T47D (cell line): ENCODE measurements around the gene PID1.
A peak's percentile ranks its signal among the peaks of the same experiment; 100 is the strongest.

Source experiments
- DNase-seq, 2 experiments: peaks; one replicate each; pipeline versions ENCODE4 v3.0.0 to v3.0.0-alpha.2; 2011 to 2012; ENCODE audit warnings: low read depth in 1 of 2, low spot score in 1 of 2
- JUND ChIP-seq: IDR thresholded peaks from 2 replicates; pipeline ENCODE4 v1.6.1; 2012; ENCODE audit warnings: low read depth
- in situ Hi-C: cut with HindIII; loops from 2 replicates; pipeline ENCODE4 v1.10.0; 2016; ENCODE audit warnings: low sequenced_read_pairs, low pct_unique_long_range_greater_than_20kb

PID1 gene

GRCh38 chr2:229252996-229253395 is 18.1 kb downstream of the PID1 start:
- TF ChIP-seq JUND = no peak
- in situ Hi-C loops = no loop called here
- no peak for DNase-seq

DNA sequence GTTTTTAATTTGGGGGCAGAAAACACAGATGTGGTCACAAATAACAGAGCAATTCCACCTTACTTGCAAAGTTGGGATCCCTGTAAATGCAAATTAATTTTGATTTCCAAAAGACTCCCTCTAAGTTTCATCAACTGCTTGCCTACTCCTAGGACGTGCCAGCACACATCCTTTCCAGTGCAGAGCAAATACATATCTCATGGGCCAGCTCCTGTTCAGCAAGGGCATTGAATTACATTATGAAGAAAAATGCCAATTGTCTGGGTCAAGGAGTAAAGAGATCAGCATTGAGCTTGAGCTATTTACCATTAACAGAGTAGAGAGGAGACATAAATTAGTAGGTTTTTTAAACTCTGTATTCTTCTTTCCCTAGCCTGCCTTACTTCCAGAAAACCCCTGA is 18.8 kb downstream of the PID1 start:
- in situ Hi-C loops = no loop called here

GRCh38 chr2:229249536-229249935 is 21.6 kb downstream of the PID1 start:
- in situ Hi-C loops = no loop called here

More for the DNA sequence above, 18.8 kb downstream of the PID1 start:
- TF ChIP-seq JUND = no peak
- no peak for DNase-seq

GRCh38 chr2:229246334-229246733 is 24.8 kb downstream of the PID1 start:
- TF ChIP-seq JUND = no peak
- in situ Hi-C loops = no loop called here

More at GRCh38 chr2:229249536-229249935, 21.6 kb downstream of the PID1 start:
- no peak for DNase-seq
- no peak for TF ChIP-seq JUND

GRCh38 chr2:229244975-229245374 is 26.1 kb downstream of the PID1 start:
- TF ChIP-seq JUND = no peak
- DNase-seq = no peak
- in situ Hi-C loops = no loop called here

More at GRCh38 chr2:229246334-229246733, 24.8 kb downstream of the PID1 start:
- no peak for DNase-seq

- DNase-seq = no peak
- in situ Hi-C loops = no loop called here
- TF ChIP-seq JUND = no peak
Observed at GRCh38 chr2:229243890-229244560, 27.1 kb downstream of the PID1 start.

DNA sequence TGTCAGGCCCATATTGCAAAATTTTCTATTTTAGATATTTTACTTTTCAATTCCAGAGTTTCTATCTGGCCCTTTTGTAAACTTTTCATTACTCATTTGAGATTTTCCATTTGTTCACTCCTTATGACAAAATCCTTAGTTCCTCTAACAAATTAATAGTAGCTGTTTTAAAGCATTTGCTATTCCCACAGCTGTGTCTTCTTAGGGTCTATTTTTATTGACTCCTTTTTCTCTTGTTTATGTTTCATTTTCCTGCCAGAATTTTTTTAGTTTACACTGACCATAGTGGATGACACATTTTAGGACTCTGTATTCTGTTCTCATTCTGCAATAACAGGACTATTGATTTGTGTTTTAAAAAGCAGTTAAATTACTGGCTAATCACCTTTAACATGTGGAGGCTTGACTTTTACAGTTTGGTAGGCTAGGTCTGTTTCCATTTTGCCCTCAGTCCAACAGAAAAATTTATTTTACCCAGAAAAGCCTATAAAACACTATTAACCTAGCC is 30.0 kb downstream of the PID1 start:
- in situ Hi-C loops = no loop called here
- no peak for TF ChIP-seq JUND
- DNase-seq = no peak

DNA sequence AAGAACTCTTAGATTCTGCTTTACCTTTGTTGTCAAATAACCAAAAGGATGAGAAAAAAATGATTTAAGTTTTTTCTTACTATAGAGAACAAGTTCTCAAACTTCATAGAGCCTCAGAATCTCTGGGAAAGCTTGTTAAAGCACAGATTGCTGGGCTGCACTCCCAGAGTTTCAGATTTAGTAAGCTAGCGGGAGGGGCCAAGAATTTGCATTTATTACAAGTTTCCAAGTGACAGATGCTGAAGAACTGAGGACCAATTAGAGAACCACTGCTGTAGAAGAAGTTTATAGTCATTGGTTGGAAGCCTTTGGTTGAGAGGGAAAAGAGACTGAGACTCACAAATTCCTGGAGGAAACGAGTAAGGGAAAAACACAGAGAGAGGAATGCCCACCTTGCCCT is 32.1 kb downstream of the PID1 start:
- DNase-seq = no peak
- TF ChIP-seq JUND = no peak
- in situ Hi-C loops = no loop called here

- in situ Hi-C loops = no loop called here
- no peak for TF ChIP-seq JUND
- no peak for DNase-seq
Observed at GRCh38 chr2:229237270-229237669, 33.8 kb downstream of the PID1 start.

DNA sequence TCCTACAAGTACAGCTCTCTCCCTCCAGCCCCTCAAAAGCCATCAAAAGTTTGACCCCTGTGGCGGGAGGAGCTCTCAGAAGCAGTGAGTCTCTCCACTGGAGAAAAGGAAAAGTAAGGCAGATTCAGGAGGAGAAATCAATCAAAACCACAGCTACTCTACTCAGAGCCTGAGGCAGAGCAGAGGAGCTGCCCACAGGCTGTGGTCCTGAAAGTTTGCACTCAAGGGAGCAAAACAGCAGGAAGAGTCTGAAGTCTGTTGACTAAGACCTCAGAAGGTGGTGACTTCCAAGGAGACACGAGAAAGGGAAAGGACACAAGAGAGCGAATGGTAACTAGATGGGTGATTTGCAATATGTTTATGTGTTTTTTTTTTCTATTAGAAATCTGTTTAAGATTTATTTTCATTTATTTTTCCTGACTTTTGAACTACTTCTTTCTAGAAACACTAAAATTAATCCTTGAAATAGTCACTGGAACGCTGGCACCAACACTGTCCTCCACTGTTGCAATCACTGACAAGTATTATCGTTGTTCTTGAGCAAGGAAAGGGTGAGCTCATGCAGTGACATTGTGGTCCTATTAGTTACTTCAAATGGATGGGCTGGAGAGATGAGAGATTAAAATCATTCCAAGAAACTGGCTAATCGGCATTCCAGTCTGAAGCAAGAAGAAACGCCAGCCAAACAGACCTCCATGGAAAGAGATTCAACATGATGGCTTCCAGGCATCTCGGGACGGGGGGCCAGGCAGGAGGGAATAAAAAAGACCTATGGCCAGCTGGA is 35.8 kb downstream of the PID1 start:
- in situ Hi-C loops = no loop called here
- no peak for TF ChIP-seq JUND
- peak; percentile 4 to 48 for DNase-seq

- no peak for DNase-seq
- in situ Hi-C loops = no loop called here
- no peak for TF ChIP-seq JUND
Observed at GRCh38 chr2:229231885-229232284, 39.2 kb downstream of the PID1 start.

DNA sequence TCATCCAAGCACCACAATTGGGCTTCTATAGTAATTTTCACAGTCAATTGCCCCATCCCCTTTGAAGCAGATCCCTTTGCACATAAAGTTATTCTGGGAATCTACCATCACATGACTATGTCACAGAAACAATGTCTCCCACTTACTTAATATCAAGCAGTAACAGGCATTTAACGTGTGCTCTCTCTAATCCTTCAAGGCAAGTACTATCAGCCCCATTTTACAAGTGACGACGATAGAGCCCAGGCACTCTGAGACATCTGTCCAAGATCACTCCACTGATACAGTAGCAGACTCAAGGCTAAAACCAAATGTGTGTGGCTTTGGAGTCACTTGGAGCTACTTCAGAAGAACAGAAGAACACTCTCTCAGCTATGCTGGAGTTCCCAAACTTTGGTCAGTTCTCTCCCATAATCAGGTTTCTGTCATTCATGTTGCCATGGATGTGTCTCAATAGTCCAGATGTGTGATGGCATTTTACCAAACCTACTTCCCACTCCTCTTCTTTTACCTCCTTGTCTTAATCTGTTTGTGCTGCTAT is 39.7 kb downstream of the PID1 start:
- in situ Hi-C loops = no loop called here
- no peak for TF ChIP-seq JUND
- no peak for DNase-seq

- DNase-seq = no peak
- in situ Hi-C loops = no loop called here
- TF ChIP-seq JUND = no peak
Observed at GRCh38 chr2:229230911-229231310, 40.2 kb downstream of the PID1 start.
